GM08714 (cell line): ENCODE measurements around the gene CEP126.

ENCODE experiments used
- H3K4me3 ChIP-seq: fragments of 200-500 bp; sonication (Bioruptor generic); 2 replicates; pipeline ENCODE4 v1.5.1; 2014; ENCODE audit warnings: mild to moderate bottlenecking, low read length, inconsistent platforms
- ZNF274 ChIP-seq: IDR thresholded peaks from 2 replicates; pipeline ENCODE4 v1.6.1; 2012; ENCODE audit warnings: mild to moderate bottlenecking, low read depth, low read length

CEP126 gene, protein sequence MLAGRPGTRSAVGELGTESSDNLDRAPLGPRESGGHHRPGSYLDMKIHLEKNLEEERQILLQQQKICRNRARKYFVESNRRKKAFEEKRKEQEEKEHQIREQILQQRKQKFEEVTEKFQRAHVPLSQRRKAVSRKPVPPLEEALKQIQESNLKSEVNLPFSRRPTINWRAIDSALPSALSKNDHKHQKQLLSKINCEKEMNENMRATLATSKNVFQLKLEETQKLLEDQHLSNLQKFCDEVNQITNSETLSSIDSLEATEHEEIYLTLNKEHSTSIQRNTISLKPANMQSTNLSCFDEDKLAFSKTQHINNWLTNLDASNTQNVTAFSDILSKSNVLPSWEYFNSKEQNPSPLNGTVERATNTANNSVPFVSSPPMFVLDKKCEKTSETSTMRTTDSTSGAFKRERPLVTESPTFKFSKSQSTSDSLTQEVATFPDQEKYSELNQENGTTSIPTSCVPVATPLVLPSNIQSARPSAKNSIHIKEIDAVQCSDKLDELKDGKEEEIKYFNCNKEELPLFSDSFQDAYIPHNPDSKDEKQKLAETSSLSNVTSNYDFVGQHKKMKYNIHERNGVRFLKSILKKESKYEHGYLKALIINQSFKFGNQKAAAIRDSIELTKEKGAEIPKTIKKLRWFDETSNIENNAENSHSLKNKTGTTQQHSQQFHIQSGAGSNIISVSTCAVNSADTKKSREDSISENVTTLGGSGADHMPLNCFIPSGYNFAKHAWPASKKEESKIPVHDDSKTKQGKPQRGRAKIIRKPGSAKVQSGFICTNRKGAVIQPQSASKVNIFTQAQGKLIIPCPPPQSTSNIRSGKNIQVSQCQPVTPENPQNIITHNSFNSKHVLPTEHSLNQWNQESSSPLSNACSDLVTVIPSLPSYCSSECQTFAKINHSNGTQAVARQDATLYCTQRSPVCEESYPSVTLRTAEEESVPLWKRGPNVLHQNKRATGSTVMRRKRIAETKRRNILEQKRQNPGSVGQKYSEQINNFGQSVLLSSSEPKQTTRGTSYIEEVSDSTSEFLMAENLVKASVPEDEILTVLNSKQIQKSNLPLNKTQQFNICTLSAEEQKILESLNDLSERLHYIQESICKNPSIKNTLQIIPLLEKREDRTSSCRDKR

DNA sequence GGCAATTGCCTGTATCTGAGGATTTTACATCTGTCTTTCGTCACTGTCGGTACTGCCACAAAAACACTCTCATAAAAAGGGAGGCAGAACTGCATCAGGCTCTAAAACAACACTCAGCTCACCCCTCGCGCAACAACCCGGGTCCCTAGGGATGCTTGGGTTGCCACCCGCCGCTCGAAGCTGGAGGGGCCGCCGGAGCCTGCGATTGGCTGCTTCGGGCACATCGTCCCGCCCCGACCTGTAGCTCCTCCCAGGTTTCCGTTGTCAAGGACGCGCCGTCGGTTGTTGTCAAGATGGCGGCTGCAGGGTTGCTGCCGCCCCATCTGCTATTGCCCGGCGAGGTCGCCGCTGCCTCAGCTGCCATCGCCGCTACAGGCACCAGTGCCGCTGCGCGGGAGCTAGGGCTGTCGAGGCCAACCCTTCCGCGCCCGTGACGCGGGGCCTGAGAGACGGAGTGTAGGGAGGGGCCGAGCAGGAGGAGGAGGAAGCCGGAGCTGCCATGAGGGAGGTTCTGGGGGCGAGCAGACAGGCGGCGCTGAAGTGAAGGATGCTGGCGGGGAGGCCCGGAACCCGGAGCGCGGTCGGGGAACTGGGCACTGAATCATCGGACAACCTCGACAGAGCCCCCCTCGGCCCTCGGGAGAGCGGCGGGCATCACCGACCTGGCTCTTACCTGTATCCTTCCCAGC, at the start of gene CEP126:
Gene CEP126, plus strand, starts transcription at position 273 of the 689 bp plus-strand sequence. Its CDS starts 275 bp downstream, at position 548.
- peak within 1 kb of the TSS; percentile 44; the same call in 1 of the 2 replicates for H3K4me3 ChIP-seq
- no peak for TF ChIP-seq ZNF274

DNA sequence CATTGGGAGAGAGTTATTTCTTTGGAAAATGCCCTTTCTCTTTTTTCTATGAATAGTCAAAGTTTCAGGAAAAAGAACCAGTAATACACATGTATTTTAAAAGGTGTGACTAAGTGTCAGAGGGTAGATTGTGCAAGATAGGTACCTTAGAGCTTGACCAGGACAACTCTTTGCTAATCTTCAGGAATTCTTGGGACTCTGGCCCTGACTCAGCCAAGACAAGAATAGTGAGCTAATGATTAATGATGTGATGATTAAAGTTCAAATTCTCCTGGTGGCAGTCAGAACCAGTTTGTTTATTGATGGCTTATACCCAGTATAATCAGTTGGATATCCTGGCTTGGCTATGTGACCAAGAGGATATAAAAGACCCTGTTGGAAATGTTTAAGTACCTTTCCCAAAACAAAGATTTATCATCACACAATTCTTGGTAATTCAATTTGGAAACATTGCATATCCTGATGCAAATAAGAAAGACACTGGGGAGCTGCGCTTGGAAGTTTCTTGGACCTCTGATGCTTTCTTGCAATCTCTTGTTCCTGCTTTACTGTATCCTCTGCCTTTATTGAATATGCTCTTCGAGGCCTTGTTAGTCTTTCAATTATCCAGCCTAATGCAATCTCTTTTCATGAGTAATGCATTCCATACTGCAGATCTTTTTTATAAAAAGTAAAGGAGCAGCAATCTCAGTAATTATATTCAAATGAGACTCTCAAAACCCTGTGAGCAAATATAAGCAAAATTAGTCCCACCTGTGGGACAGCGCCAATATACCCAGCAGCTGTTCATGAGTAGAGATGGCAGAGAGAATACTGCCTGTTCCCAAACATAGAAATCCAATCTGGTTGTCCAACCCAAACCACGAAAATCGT, 48.0 kb upstream of the CEP126 start:
- no peak overlapping the region for H3K4me3 ChIP-seq
- no peak for TF ChIP-seq ZNF274

DNA sequence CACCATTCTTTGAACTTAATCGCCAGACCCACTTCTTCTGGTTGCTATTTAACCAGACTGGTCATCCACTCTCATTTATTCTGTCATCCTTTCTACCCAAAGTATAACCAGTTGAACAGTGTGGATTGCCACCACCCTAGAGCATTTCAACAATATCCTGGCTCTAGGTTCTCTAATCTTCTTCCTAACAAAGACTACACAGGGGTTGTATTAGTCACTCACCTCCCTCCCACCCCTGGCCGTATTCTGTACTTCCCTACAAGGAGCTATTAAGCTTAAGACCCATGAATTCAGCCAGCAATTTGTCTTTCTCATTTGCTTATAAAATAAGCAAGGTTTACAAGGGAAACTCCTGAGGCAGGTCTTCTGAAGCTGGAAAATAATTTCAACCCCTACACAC, 46.9 kb upstream of the CEP126 start:
- H3K4me3 ChIP-seq, result no peak overlapping the region
- TF ChIP-seq ZNF274, result no peak

DNA sequence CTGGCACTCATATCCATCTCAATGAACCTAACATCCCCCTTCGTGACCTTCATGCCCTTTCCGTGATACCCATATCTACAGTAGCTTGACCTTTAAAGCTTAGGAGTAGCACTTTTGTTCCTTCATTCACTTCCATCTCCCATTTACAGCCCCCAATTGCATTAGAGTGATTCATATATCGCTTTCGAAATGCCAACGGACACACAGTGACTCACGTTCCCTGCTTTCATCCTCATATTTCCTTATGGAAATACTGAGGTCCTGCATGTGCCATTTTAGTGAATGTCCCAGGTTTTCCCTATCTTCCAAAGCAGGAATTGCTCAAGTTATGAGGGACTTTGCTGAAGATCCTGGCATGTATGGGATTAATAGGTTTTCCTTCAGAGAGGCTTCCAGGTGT, 44.3 kb upstream of the CEP126 start:
- H3K4me3 ChIP-seq, result no peak overlapping the region
- TF ChIP-seq ZNF274, result no peak

DNA sequence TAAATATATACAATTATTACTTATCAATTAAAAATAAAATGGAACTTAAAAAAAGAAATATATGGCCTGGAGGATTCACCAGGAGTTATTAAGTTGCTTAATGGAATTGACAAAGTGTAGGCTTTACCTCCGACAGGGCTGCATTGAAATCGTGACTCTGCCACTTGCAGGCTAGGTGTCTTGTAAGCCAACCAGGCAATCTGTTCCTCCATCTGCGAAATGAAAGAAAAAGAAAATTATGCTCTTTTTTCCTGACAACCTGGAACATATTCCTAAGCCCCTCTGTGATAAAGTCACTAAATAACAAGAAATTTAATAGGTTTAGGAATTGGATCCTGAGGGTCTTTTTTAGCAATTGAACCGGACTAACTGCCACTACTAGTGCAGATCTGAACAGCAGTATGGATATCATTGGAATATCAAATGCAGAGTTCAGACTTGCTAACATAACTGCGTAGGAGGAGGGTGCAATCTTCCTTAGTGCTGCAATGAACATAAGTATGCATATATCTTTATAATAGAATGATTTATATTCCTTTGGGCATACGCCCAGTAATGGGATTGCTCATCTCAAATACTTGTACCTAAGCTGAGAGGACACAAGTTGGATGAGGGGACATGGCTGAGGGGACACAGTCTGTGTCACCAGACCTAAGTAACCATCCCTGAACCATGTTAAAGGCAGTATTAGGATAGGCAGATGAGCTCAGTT, 42.5 kb upstream of the CEP126 start:
- no peak for TF ChIP-seq ZNF274

DNA sequence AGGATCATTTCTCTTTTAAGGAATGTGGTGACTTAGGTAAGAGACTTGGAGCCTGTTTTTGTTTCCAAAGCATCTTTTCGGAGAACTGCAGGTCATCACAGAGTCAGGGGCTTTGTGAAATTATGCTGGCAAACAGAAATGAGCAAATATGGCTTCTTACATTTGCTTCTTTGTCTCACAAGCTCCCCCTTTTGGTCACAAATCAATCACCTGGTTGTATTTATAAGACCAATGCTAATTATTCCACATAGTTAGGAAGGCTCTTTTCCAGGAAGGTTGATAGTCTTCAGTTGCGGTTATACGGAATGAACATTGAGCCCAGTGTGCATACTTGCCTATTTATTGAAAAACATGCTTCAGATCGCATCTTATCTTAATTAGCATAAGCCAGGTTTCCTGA, 34.6 kb upstream of the CEP126 start:
- no peak overlapping the region for H3K4me3 ChIP-seq
- TF ChIP-seq ZNF274, result no peak

More for the DNA sequence above, 42.5 kb upstream of the CEP126 start:
- H3K4me3 ChIP-seq, result no peak overlapping the region

DNA sequence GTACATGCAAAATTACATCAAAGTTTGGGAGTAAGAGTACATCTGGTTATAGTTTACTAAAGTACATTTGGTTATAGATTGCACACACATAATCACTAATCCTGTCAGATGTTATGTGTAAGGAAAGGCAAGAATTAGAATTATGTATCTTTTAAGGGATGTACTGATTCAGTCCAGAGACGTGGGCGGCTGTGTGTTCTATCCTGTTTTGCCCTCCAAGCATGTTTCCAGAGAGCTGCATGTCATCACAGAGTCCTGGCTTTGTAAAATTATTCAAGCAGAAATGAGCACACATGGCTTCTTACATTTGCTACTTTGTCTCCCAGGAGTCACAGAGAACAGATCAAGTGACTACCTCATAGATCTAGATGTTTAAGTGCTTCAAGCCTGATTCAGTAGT, 33.2 kb upstream of the CEP126 start:
- no peak overlapping the region for H3K4me3 ChIP-seq
- no peak for TF ChIP-seq ZNF274

DNA sequence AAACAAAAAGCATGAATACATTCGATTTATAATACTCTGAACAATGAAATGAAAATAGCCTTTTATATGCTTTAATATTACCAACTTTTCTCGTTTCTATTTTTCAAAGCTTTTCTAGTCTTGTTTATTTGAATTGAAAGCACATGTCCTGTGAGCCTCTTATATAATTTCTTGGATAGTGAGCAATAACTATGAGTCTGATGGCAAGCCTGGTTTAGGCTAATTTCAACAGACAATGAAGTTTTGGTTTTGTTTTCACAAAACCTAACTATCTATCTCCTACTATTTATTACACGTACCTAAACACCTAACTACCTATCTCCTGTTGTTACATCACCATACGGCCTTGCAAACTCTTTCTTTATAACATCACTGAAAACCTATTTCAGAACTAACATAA, 29.2 kb upstream of the CEP126 start:
- TF ChIP-seq ZNF274, result no peak
- H3K4me3 ChIP-seq, result no peak overlapping the region

DNA sequence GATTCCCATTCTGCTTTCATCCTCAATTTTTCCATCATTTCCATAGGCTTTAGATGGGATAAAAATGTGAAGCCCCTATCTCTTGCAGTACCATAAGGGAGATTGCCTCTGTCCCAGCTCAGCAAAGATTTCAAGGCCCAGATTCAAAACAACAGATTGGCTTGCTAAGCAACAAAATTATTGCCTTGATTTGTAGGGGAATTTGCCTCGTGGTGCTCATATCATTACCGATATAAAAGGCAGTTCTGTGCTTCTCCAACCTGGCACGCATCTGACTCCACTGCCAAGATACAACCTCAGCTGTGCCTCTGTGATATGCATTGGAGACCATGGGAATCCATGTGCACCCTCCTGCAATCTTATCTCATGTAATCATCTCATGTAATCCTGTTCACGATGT, 25.0 kb upstream of the CEP126 start:
- no peak for TF ChIP-seq ZNF274
- no peak overlapping the region for H3K4me3 ChIP-seq

DNA sequence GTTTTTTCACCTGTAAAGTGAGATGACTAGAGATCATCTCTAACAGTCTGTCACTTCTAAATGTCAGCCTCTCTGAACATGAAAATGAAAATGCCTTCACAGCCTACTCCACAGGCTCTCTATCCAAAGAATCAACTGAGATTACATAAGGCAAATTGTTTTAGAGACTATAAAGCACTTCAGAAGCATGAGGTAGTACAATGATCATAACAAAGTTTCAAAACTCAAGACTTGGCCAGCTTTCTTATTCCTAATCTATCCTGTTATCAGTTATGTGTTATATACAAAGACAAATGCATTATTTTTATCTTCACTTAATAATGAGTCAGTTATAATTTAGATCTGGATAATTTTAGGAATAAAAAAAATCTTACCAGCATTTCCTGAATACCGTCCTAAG, 20.3 kb upstream of the CEP126 start:
- H3K4me3 ChIP-seq, result no peak overlapping the region
- TF ChIP-seq ZNF274, result no peak

DNA sequence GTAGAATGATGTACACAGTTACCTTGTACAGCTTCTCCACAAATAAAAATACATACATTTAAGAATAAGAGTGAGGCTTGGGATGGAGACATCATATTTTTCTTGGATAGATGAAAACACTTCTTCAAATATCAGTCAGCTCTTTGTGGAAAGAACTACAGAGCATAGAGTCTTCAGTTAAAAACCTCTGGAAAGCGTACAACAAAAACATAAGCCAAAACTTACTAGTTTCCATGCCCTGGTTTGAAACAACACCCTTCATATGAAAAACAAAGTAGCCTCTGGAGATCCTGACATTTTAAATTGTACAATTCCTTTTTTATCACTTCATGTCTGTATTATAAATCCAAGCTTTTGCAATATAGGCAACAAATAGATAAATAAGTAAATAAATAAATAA, 7.0 kb upstream of the CEP126 start:
- no peak for TF ChIP-seq ZNF274
- H3K4me3 ChIP-seq, result no peak overlapping the region

DNA sequence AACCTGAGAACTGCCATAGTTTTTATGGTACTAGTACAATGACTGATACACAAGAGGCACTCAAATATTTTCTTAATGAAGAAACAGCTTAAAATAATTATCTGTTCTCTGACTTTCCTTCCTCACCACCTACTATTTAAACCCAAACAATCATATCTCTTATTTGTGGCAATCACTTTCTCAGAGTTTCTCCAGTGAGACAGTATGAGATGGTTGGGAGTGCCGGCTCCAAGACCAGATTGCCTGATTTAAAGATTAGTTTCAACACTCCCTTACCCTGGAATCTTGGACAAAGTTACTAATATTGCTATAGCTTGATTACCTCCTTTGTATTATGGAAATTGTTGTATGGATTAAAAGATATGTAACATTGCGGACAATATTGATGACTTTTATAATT, 5.7 kb upstream of the CEP126 start:
- no peak overlapping the region for H3K4me3 ChIP-seq
- no peak for TF ChIP-seq ZNF274
